H1 (cell line): ENCODE measurements around the gene PPP1CA. TPM values are rescaled to one million over a fixed set of nuclear protein-coding genes. Genes with fewer than 3 reads are reported as not detected.

Source experiments
- ASH2L ChIP-seq: fragments of 200-600, 300-600 bp; sonication (generic); IDR thresholded peaks from one replicate; pipeline ENCODE4 v1.7.1; 2017; ENCODE audit warnings: low read length
- ATF2 ChIP-seq: IDR thresholded peaks from 2 replicates; pipeline ENCODE4 v1.6.1; 2012; ENCODE audit warnings: low read length, inconsistent platforms
- CBX5 ChIP-seq: fragments of 300-800, 300-1000 bp; sonication (generic); IDR thresholded peaks from 2 replicates; pipeline ENCODE4 v1.7.1; 2016; ENCODE audit warnings: antibody characterized with exemption, low read length, low read depth
- E2F6 ChIP-seq: IDR thresholded peaks from 2 replicates; pipeline ENCODE4 v1.6.1; 2012; ENCODE audit warnings: inconsistent platforms
- KDM1A ChIP-seq: fragments of 200-600, 300-600 bp; sonication (generic); IDR thresholded peaks from 2 replicates; pipeline ENCODE4 v1.7.1; 2016; ENCODE audit warnings: mild to moderate bottlenecking, low read length, borderline replicate concordance
- KDM4A ChIP-seq: IDR thresholded peaks from one replicate; pipeline ENCODE4 v1.7.1; 2012; ENCODE audit warnings: low read depth, mild to moderate bottlenecking, moderate library complexity, low read length, inconsistent platforms; ENCODE audit not compliant: severe bottlenecking
- KDM5A ChIP-seq: fragments of 200-600 bp; IDR thresholded peaks from 2 replicates; pipeline ENCODE4 v1.7.1; 2012; ENCODE audit warnings: mild to moderate bottlenecking, low read length, inconsistent platforms, mixed read lengths
- MAFK ChIP-seq: IDR thresholded peaks from 2 replicates; pipeline ENCODE4 v1.6.1; 2012; ENCODE audit warnings: low read depth, mild to moderate bottlenecking, improper control_type of control experiment, low read length
- NANOG ChIP-seq: IDR thresholded peaks from 2 replicates; pipeline ENCODE4 v1.6.1; 2011; ENCODE audit warnings: low read length, low read depth, mild to moderate bottlenecking, inconsistent platforms; ENCODE audit not compliant: insufficient read depth, poor library complexity, severe bottlenecking
- POLR2A ChIP-seq, 2 experiments: IDR thresholded peaks; 1 replicate in 1 of 2; 2 replicates in 1 of 2; pipeline ENCODE4 v1.6.1; 2011; ENCODE audit warnings: low read depth in 2 of 2, low read length in 2 of 2, mild to moderate bottlenecking in 2 of 2; ENCODE audit errors: control extremely low read depth in 1 of 2
- POU5F1 ChIP-seq: IDR thresholded peaks from 2 replicates; pipeline ENCODE4 v1.6.1; 2011; ENCODE audit warnings: low read depth, mild to moderate bottlenecking, low read length, moderate library complexity
- RNF2 ChIP-seq: fragments of 200-900, 300-1000 bp; sonication (generic); IDR thresholded peaks from 2 replicates; pipeline ENCODE4 v1.7.1; 2016; ENCODE audit warnings: borderline replicate concordance, low read depth, mild to moderate bottlenecking, antibody characterized with exemption, low read length; ENCODE audit not compliant: poor library complexity, severe bottlenecking; ENCODE audit errors: missing control alignments
- RXRA ChIP-seq: IDR thresholded peaks from 2 replicates; pipeline ENCODE4 v1.6.1; 2011; ENCODE audit warnings: low read depth, mild to moderate bottlenecking, low read length, moderate library complexity; ENCODE audit not compliant: insufficient read depth
- SIN3A ChIP-seq, 2 experiments: IDR thresholded peaks in 1 of 2; conservative IDR thresholded peaks in 1 of 2; 2 replicates each; pipeline ENCODE4 v1.6.1; 2011 to 2012; ENCODE audit warnings: low read length in 2 of 2, improper control_type of control experiment in 1 of 2, low read depth in 1 of 2, mild to moderate bottlenecking in 1 of 2
- SP1 ChIP-seq: IDR thresholded peaks from 2 replicates; pipeline ENCODE4 v1.6.1; 2011; ENCODE audit warnings: low read depth, low read length
- TBP ChIP-seq: IDR thresholded peaks from 2 replicates; pipeline ENCODE4 v1.6.1; 2011; ENCODE audit warnings: low read depth, low read length, improper control_type of control experiment
- YY1 ChIP-seq: IDR thresholded peaks from 2 replicates; pipeline ENCODE4 v1.6.1; 2011; ENCODE audit warnings: low read depth, mild to moderate bottlenecking, low read length
- polyA plus RNA-seq, 7 experiments: library from polyadenylated mRNA; depleted of rRNA in 3 of 7; stranded (reverse) in 5 of 7; unstranded in 2 of 7; fragments of >200 nt in 5 of 7; fragments of 200-250 nt in 2 of 7; gene quantifications; 1 replicate in 5 of 7; 2 replicates in 1 of 7; 4 replicates in 1 of 7; pipeline versions ENCODE4 v1.2.1 to v1.2.3, GENCODE V29; 2011 to 2013; ENCODE audit warnings: missing spikeins in 2 of 7, mixed read lengths in 2 of 7
- total RNA-seq: library from RNA; stranded (reverse); fragmentation: NEBNext Ultra II Directional; extraction: Animal tissue kit (Norgen Biotek cat#: 25700); gene quantifications from 2 replicates; pipeline ENCODE4 v1.2.1, GENCODE V29; 2021
- TF ChIP-seq, protein P1 (sequence below): IDR thresholded peaks from 2 replicates; pipeline ENCODE4 v1.6.1; 2011; ENCODE audit warnings: low read depth, mild to moderate bottlenecking, low read length; ENCODE audit not compliant: insufficient read depth
- TF ChIP-seq, protein P2 (sequence below): IDR thresholded peaks from 2 replicates; pipeline ENCODE4 v1.6.1; 2012; ENCODE audit warnings: inconsistent platforms

PPP1CA gene
- total and polyA plus RNA-seq, 2 of the 8 experiments (the other 6 are each of a cell fraction or from before 2014, with no cell fraction given) = 198 to 359 TPM

DNA sequence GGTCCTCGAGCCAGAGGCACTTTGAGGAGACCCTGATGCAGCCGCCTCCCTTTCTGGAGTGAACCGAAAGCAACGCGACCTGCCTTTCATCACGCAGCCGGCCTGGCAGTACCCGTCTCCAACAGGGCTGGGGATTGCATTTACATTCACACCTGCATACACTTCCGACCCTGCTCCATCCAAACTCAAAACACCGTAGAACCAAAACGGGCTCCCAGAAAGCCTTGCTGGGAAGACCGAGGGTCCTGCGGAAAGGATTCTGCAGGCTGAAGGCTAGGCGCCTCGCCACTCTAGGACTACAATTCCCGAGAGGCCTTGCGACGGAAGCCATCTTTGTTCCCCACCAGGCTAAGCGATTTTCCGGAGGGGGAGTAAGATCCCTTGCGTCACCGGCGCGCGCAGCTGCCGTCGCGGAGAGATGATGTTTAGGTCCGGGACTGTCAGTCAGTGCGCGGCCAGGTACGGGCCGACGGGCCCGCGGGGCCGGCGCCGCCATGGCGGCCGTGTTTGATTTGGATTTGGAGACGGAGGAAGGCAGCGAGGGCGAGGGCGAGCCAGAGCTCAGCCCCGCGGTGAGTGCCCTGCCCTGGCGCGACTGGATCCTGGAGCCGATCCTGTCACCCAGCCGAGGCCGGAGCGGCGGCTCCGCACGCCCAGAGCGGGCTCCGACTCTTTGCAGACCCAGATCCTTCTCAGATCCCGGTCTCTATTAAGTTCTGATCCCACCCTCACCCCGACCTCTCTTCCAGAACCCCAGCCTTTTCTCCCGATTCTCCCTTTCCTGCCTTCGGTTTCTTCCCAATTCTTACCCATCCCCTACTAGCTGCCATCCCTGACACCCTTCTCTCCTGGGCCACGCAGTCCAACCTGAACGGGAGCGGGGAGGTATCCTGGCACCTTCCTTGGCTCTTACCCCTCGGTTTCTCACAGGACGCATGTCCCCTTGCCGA lies 26.7 kb upstream of the PPP1CA start, which contains the start of gene RPS6KB2 (continued):
- TF ChIP-seq ASH2L (peak; percentile 90), SIN3A (conservative IDR thresholded peaks at IDR 0.05 in 1 of 2, IDR thresholded peaks at IDR 0.05 in 1 of 2; ENCODE audit: low read depth in 1 of 2, low read length in 2 of 2) (peak; percentile 91 to 99), SP1 (peak; percentile 80; the same call in 1 of the 2 replicates), E2F6 (no peak), TBP (peak; percentile 73; the same call in 1 of the 2 replicates), MAFK (no peak), KDM1A (no peak), NANOG (peak; percentile 19), RNF2 (no peak), ATF2 (no peak), POU5F1 (no peak), POLR2A (IDR thresholded peaks at IDR 0.05; ENCODE audit: control extremely low read depth in 1 of 2, low read depth in 2 of 2, low read length in 2 of 2) (peak in 1 of 2 experiments; percentile 91; a peak in 2 of 3 replicates), YY1 (peak; percentile 99), RXRA (no peak), KDM4A (peak; percentile 100), KDM5A (peak; percentile 92), CBX5 (no peak)
- TF ChIP-seq, protein P1, sequence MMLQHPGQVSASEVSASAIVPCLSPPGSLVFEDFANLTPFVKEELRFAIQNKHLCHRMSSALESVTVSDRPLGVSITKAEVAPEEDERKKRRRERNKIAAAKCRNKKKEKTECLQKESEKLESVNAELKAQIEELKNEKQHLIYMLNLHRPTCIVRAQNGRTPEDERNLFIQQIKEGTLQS = peak; percentile 98
- TF ChIP-seq, protein P2, sequence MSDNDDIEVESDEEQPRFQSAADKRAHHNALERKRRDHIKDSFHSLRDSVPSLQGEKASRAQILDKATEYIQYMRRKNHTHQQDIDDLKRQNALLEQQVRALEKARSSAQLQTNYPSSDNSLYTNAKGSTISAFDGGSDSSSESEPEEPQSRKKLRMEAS = peak; percentile 57
